GM18858 (cell line): ENCODE results near the gene VILL.

ENCODE experiments used
- ATAC-seq: cut with Tn5 transposase; IDR thresholded peaks from one replicate; pipeline ENCODE4 v1.9.1; 2021; ENCODE audit not compliant: unreplicated experiment

VILL gene

DNA sequence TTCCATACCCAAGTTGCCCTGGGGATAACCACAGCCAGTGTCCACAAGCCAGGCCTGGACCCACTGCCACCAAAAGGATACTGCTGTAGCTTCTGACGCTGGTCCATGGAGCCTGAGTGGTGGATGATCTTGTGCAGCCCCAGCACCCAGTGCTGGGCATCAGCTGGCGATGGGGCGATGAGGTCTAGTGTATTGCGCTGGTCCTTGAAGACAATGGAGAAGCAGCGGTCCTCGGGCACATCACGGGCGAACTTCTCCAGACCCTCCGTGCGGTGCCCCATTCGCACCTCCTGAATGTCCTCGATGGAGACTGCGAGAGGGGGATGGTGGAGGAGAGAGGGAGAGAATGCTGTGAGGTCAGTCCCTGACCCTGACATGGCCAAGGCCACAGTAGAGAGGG, 25.8 kb downstream of the VILL start:
- no peak for ATAC-seq

GRCh38 chr3:38016847-38017444, 26.4 kb downstream of the VILL start:
- ATAC-seq, result no peak

GRCh38 chr3:38017445-38018295, 27.1 kb downstream of the VILL start:
- ATAC-seq, result no peak

- ATAC-seq, result no peak
Measured at GRCh38 chr3:38018296-38019266, 28.0 kb downstream of the VILL start.

GRCh38 chr3:38019658-38020341, 29.2 kb downstream of the VILL start:
- no peak for ATAC-seq

DNA sequence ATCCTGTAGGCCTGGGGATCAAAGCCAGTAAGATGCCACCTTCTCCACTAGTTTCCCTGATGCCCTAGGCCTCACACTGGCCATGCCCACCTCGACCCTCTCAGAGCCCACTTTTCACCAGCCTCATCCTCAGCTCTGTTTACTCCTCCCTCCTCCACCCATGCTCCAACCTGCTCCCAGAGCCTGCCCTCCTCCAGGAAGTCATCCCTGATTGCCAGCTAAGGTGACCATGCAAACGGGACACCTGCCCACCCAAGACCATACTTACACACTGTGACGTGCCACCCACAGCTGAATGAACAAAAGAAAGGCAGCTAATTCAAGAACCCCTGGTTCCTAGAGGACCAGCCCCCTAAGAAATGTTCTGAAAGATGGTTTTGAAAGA, 29.7 kb downstream of the VILL start:
- ATAC-seq, result no peak

DNA sequence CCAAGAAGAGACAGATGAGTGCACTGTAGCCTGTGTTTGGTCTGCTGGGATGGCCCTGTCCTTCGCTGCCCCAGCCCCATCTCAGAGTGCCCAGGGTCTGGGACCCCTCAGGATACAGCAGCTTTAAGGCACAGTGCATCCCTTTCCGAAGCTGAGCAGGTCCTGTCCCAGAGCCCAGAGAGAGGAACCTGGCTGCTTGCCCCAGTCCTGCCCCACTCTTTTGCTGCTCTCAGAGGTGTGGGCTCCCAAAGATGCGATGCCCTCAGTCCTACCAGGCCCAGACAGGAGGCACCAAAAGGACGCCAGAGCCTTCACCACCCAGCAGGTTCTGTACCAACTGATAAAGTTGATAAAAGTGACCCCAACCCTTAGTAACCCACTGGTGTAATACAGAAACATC, 30.6 kb downstream of the VILL start:
- no peak for ATAC-seq

DNA sequence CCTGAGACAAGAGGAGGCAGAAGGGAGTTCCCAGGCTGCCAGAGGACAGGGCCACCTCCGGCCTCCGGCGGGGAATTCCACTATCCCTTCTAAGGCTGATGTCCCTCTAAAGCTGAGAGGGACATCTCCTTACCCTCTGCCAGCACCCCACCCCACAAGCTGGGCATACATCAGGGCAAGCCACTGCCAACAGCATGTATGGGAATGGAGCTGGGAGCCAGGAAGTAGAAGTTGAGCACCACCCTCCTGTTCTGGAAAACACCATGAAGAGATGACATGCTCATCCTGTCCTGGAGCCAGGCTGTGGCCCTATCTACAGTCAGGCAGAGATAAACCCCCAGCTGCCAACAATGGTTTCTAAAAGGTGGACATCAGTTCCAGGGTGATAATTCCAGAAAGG, 31.7 kb downstream of the VILL start:
- ATAC-seq, result no peak

- ATAC-seq, result no peak
Measured at GRCh38 chr3:38022896-38023709, 32.5 kb downstream of the VILL start.

DNA sequence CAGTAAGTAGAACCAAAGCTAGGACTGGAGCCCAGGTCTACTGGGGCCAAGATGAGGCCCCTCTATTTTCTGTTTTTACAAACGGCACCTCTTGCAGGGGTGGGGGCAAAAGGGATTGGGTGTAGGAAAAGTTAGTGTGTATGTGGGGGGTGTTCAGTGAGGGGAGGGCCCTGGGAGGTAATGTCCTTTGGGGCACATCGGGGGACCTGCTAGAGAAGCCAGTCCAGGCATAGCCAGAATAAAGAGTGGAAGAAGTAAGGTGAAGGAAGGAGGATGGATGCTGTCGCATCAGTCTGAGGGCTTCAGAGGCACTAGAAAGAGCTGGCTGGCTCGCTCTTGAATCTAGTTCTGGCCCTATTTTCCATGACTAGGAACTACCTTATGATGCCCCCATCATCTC, 36.3 kb downstream of the VILL start:
- no peak for ATAC-seq

GRCh38 chr3:38027466-38028465, 37.2 kb downstream of the VILL start:
- ATAC-seq, result no peak

DNA sequence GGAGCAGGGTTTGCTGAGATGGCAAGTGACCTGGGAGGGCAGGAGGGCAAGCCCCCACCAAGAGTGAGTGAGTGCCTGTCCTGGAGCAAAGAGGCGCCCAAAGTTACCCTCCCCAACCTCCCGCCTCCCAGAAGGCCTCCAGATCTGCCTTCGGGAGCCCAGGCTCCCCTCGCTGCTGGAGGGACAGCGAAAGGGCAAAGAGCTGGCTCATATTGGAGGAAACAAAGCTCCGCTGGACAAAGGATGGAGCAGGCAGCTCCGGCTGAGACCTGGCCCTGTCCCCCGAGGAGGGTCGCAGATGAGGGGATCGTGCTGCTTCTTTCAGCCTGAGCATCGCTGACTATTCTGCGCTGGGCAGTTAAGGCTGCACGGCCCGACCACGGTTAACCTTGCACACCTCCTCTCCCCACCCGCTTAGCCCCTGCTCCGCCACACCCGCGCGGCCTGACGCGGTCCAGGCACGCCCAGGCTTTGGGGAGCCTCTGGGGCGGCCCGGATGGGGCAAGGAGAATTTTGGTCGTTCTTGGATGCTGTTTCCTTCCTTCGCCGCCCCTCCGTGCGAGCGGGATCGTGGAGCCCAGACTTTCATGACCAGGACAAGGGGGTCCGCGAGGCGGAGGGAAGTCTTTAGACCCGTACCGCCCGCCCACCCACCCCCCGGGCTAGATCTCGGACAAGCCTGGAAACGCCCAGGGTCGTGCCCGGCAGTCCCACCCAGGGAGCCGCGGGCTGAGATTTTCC, 38.2 kb downstream of the VILL start:
- ATAC-seq, result no peak

DNA sequence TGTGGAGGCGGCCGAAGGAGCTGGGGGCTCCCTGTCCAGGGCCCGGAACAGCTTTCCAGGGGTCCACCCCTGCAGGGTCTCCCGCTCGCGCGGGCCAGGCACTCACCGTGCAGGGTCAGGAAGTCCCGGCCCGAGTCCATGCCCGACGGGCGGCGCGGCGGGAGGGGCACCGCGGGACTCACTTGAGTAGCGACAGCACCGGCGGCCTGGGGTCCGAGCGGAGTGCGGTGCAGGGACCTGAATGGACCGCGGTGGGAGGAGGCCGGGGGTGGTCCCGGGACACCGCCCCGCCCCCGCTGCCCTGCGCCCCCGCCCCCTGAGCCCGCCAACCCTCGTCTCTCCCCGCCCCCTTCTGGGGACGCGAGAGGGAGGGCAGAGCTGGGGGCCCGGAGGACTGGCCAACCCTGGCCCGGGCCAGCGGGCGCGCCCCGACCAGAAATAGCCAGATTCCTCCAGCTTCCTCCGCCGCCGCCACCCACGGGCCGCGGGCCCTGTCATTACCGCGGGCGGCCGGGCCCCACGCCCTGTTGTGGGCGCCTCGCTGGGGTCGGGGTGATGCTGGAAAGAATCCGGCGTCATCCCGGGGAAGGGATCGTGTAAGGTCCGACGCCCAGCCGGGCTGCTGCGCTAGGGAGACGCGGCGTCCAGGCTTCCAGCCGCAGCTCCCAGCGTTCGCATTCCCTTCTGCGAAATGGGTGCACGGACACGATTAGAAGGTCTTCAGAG, 39.0 kb downstream of the VILL start, which contains the start of gene PLCD1:
Gene PLCD1 (minus strand): TSS at position 243 of the 726 bp plus-strand sequence. CDS start 103 bp downstream, at position 140.
- ATAC-seq, result no peak

DNA sequence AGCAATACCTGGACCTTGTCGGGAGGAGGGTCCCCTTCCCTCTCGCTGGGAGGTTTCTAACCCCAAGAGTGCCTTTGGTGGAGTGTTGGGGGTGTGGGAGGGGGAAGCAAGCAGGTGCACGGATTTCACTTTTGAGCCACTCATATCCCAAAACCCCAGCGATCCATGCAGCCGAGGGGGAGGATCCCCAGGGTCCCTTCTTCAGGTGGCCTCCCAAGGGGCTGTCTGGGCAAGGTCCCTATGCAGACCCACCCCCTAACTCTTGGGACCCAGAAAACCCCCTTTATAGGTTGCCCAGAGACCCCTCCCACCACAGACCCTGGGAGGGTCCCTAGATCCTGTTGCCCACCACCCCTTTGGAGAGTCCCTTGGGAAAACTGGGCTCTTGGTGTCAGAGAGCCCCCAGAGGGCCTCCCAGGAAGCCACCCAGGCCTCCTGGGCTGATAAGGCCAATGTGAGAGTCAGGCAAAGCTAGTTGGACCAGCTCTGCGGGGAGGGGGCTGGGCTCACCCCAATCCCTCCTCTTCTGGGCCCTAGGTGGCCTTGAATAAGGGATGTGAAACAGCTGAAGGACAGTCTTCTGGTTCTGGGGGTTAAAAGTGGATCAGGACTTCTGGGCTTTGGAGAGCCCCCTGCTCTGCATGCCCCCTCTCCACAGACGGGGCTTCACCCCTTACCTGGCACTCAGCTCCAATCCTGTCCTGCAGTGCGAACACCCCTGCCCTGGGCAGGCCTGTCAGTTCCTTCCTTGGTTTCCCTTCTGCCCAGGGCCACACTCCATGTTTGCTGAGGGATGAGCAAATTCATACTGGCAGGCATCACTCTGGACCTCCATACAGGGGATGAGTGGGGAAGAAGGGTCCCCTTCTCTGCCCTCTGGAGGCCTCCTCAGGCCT, 39.8 kb downstream of the VILL start:
- ATAC-seq, result no peak

DNA sequence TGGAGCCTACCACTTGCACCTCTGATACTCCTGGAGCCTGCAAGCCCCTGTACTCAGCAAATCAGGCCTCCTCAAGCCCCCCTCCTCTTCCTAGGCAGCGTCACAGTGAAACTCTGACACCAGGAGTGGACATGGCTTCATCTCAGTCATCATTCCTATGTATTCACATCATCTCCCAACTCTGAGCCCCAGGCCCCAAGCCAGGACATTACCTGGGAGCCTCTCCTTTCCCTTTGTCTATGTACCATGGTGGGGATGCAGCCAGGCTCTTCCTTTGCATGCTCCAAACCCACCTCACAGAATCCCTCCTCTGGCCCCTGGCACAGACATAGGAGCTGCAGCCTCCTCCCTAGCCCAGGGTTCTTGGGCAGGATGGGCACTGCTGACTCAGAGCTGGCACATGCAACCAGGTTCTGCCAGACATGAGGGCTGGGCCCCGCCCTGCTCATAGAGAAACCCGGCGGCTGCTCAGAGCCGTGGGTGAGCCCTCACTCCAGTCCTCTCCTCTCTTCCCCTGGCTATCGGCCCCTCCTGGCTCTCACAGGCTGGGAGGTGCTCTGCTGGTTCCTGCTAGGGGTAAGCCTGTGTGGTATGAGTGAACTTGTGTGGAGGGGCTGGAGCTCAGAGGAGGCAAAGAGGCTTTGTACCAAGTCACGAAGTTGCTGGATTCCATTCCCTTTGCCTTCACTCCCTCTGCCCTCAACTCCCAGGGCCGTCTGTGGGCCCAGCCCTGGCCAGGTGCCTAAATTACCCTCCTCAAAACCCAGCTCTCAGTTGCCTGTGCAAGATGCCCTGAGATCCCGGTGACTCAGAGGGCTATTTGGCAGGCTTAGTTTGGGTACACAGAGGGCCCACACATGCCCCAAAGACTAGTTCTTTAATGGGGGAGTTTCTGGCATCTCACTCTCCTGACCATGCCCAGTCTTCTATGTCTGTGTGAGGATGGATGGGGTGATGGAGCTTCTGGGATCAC, 40.7 kb downstream of the VILL start:
- no peak for ATAC-seq
